ENCODE results near the gene CD82. TPM values are rescaled to one million over a fixed set of nuclear protein-coding genes. Genes with fewer than 3 reads are reported as not detected.
"Not testable (repeated sequence)": the region's sequence is repeated elsewhere in the genome, so short reads cannot be mapped to it uniquely, and the experiment has no call there.

The CD82 gene
- total RNA-seq, 2 donors from 2014 or later = 15.4 to 23.4 TPM

DNA sequence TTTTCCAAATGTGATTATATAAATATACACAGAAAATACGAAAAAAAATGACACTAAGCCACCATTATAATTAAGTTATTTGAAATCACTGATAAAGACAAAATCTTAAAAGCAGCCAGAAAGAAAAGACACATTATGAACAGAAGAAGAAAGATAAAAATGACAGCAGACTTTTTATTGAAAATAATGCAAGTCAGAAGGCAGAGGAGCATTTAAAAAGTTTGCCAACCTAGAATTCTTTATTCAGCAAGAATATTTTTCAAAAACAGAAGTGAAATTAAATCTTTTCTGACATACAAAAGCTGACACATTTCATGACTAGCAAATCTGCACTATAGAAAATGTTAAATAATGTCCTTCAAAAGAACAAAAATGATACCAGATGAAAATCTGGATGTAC, 77.8 kb downstream of the CD82 start:
- Histone ChIP-seq H3K27me3 (replicated peaks; ENCODE audit: insufficient read depth) (no peaks in the 10 kb centered on the region), H3K36me3 (no peaks in the 10 kb centered on the region), H3K9me3 (peaks cover 6% of the 10 kb centered on the region), H3K4me3 (no peak overlapping the region), H3K4me1 (ENCODE audit: control insufficient read depth in 1 of 2, low read depth in 2 of 2) (no peaks in the 10 kb centered on the region), H3K27ac (no peak overlapping the region)
- ATAC-seq (ENCODE audit: insufficient number of reproducible peaks, low FRiP score, low read depth) (no peak), DNase-seq (ENCODE audit: low spot score) (no peak)
- TF ChIP-seq, protein P1, sequence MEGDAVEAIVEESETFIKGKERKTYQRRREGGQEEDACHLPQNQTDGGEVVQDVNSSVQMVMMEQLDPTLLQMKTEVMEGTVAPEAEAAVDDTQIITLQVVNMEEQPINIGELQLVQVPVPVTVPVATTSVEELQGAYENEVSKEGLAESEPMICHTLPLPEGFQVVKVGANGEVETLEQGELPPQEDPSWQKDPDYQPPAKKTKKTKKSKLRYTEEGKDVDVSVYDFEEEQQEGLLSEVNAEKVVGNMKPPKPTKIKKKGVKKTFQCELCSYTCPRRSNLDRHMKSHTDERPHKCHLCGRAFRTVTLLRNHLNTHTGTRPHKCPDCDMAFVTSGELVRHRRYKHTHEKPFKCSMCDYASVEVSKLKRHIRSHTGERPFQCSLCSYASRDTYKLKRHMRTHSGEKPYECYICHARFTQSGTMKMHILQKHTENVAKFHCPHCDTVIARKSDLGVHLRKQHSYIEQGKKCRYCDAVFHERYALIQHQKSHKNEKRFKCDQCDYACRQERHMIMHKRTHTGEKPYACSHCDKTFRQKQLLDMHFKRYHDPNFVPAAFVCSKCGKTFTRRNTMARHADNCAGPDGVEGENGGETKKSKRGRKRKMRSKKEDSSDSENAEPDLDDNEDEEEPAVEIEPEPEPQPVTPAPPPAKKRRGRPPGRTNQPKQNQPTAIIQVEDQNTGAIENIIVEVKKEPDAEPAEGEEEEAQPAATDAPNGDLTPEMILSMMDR (IDR thresholded peaks at IDR 0.05) = no peak

DNA sequence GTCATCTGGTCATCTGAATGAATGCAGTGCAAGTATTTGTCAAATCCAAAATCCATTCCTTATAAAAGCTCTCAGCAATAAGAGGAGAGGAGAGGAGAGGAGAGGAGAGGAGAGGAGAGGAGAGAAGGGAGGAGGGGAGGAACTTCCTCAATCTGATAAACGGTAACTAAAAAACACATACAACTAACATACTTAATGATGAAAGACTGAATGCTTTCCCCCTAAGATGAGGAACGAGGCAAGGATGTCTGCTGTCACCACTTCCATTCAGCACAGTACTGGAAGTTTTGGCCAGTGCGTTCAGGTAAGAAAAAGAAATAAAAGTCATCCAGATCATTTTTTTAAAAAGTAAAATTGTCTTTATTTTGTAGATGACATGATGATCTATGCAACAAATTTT, 80.4 kb downstream of the CD82 start:
- Histone ChIP-seq H3K27me3 (replicated peaks; ENCODE audit: insufficient read depth) (no peaks in the 10 kb centered on the region), H3K4me3 (no peak overlapping the region), H3K36me3 (no peaks in the 10 kb centered on the region), H3K27ac (no peak overlapping the region), H3K9me3 (peaks cover 6% of the 10 kb centered on the region), H3K4me1 (ENCODE audit: control insufficient read depth in 1 of 2, low read depth in 2 of 2) (no peaks in the 10 kb centered on the region)
- DNase-seq (ENCODE audit: low spot score) (no peak), ATAC-seq (ENCODE audit: insufficient number of reproducible peaks, low FRiP score, low read depth) (no peak)
- TF ChIP-seq, protein P1 (IDR thresholded peaks at IDR 0.05) = no peak

DNA sequence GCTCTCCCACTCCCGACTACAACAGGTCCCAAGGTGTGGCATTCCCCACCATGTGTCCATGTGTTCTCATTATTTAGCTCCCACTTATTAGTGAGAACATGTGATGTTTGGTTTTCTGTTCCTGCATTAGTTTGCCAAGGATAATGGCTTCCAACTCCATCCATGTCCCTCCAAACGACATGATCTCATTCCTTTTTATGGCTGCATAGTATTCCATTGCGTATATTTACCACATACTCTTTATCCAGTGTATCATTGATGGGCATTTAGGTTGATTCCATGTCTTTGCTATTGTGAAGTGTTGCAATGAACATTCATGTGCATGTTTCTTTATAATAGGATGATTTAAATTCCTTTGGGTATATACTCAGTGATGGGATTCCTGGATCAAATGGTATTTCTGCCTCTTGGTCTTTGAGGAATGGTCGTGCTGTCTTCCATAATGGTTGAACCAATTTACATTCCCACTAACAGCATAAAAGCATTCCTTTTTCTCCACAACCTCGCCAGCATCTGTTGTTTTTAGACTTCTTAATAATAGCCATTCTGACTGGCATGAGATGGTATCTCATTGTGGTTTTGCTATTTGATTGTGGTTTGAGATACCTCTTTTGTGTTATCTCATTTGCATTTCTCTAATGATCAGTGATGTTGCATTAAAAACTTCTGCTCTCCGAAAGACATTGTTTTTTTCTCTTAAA, 81.9 kb downstream of the CD82 start:
- H3K27ac ChIP-seq; ATAC-seq (ENCODE audit: insufficient number of reproducible peaks, low FRiP score, low read depth); DNase-seq (ENCODE audit: low spot score); H3K36me3 ChIP-seq; H3K9me3 ChIP-seq; H3K4me1 ChIP-seq (ENCODE audit: control insufficient read depth in 1 of 2, low read depth in 2 of 2); H3K27me3 ChIP-seq (replicated peaks; ENCODE audit: insufficient read depth); H3K4me3 ChIP-seq: not testable (repeated sequence)

DNA sequence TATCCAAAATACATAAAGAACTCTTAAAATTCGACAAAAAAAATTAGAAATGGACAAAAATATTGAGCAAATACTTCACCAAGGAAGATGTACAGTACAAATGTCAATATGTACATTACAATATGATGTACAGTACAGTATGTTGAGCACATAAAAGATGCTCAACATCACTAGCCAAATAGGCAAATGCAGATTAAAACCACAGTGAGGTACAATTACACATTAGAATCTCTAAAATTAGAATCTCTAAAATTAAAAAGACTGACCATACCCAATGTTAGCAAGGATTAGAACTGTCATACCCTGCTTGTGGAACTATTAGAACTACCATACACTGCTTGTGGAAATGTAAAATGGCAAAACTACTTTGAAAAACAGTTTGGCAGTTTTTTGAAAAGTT, 82.6 kb downstream of the CD82 start:
- Histone ChIP-seq H3K4me3 (no peak overlapping the region), H3K27me3 (replicated peaks; ENCODE audit: insufficient read depth) (no peaks in the 10 kb centered on the region), H3K9me3 (peaks cover 6% of the 10 kb centered on the region), H3K4me1 (ENCODE audit: control insufficient read depth in 1 of 2, low read depth in 2 of 2) (no peaks in the 10 kb centered on the region), H3K36me3 (no peaks in the 10 kb centered on the region), H3K27ac (no peak overlapping the region)
- TF ChIP-seq, protein P1 (IDR thresholded peaks at IDR 0.05) = no peak
- DNase-seq (ENCODE audit: low spot score) (no peak), ATAC-seq (ENCODE audit: insufficient number of reproducible peaks, low FRiP score, low read depth) (no peak)

DNA sequence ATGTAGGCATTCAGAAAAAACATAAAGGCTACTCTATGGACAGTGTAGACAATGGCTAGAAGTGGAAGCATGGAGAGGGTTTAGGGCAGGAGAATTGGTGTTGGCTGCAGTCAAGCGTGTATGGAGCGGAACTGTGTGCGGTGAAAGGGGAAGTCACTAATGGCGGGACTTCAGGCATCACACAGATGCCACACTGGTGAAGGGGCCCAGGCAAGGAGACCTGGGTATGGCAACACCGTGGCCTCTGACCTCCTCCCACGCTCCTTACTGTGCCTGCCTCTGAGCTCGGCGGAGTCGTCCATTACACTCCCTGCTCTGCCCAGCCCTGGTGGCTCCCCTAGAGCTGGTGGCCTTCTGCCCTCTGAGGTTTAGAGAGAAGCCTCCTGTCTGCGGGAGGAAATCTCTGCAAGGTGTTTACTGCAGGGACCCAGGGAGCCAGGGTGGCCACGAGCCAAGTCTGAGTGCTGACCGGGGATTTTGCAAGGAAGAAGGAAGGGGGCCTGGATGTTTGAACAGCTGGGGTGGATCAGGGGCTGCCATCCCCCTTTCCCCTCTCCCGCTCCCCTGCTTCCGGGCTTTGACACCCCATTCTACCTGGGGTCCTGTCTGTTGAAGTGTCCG, 86.2 kb downstream of the CD82 start:
- H3K27ac ChIP-seq = no peak overlapping the region
- TF ChIP-seq, protein P1 (IDR thresholded peaks at IDR 0.05) = no peak
- no peaks in the 10 kb centered on the region for H3K36me3 ChIP-seq
- H3K9me3 ChIP-seq = no peaks in the 10 kb centered on the region
- DNase-seq (ENCODE audit: low spot score) (no peak), ATAC-seq (ENCODE audit: insufficient number of reproducible peaks, low FRiP score, low read depth) (no peak)
- no peak overlapping the region for H3K4me3 ChIP-seq
- no peaks in the 10 kb centered on the region for H3K27me3 ChIP-seq (replicated peaks; ENCODE audit: insufficient read depth)
- no peaks in the 10 kb centered on the region for H3K4me1 ChIP-seq (ENCODE audit: control insufficient read depth in 1 of 2, low read depth in 2 of 2)

Measured in thoracic aorta (tissue), 2 donors.